Left ventricle myocardium superior (tissue), 1 donor: Measurements from ENCODE around the gene DDTL. TPM values are rescaled to one million over a fixed set of nuclear protein-coding genes. Genes with fewer than 3 reads are reported as not detected.
"Not testable (repeated sequence)": the region's sequence is repeated elsewhere in the genome, so short reads cannot be mapped to it uniquely, and the experiment has no call there.

Experiments
- ATAC-seq: fragments of 200-7000 bp; cut with Tn5 transposase; one replicate; pipeline ENCODE4 v1.9.1; 2020; ENCODE audit warnings: mild to moderate bottlenecking, moderate library complexity
- DNase-seq: peaks from one replicate; pipeline ENCODE4 v3.0.0-alpha.2; 2020
- intact Hi-C: fragments of 100-400 bp; cut with micrococcal nuclease; formaldehyde crosslinking; loops from one replicate; pipeline ENCODE4 v1.11.0; 2022
- total RNA-seq: library from RNA; stranded (reverse); fragmentation: NEBNext Ultra II Directional; extraction: Animal tissue kit (Norgen Biotek cat#: 25700); gene quantifications from one replicate; pipeline ENCODE4 v1.2.1, GENCODE V29; 2021
- donor health status: DM: no; HTN: yes; CAD: no; lungs with severe emphysema.

Gene DDTL
- total RNA-seq, 1 donor from 2014 or later: 1.6 TPM

GRCh38 chr22:23961084-23961771, 5.5 kb upstream of the DDTL start, which contains the start of gene GSTT2B:
Gene GSTT2B (minus strand): TSS chr22:23961195. CDS start chr22:23961131, 64 bp downstream.
- intact Hi-C loops, DNase-seq: not testable (repeated sequence)
- ATAC-seq: peak; percentile 91

- peak; percentile 47 for ATAC-seq
- DNase-seq, intact Hi-C loops: not testable (repeated sequence)
Observed at GRCh38 chr22:23966094-23966493, 594 bp upstream of the DDTL start.

DNA sequence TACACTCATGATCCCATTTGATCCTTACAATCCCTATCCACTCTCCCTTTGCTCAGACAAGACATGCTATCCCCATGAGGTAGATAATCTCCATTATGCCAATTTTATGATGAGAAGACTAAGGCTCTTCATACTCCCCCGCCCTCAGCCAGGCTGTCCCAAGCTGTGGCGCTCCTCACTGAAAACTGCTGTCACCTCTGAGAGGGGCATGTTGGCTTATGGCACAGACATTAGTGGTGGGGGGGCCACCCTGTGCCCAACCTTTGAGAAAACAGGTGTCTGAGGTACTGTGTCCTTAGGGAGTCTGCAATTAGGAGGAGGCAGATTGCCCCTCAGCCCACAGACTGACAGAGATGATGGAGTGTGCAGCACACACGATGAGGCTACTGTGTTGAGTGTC, 2.4 kb downstream of the DDTL start:
- intact Hi-C loops: no loop called here
- DNase-seq (no peak), ATAC-seq (no peak)

- no peak for ATAC-seq
- intact Hi-C loops: no loop called here
- DNase-seq: no peak
Observed at GRCh38 chr22:23970201-23970641, 3.5 kb downstream of the DDTL start.

GRCh38 chr22:23970816-23971486, 4.3 kb downstream of the DDTL start:
- DNase-seq (peak; percentile 27), ATAC-seq (no peak)
- intact Hi-C loops: no loop called here

GRCh38 chr22:23971927-23972326, 5.2 kb downstream of the DDTL start:
- intact Hi-C loops, DNase-seq, ATAC-seq: not testable (repeated sequence)

DNA sequence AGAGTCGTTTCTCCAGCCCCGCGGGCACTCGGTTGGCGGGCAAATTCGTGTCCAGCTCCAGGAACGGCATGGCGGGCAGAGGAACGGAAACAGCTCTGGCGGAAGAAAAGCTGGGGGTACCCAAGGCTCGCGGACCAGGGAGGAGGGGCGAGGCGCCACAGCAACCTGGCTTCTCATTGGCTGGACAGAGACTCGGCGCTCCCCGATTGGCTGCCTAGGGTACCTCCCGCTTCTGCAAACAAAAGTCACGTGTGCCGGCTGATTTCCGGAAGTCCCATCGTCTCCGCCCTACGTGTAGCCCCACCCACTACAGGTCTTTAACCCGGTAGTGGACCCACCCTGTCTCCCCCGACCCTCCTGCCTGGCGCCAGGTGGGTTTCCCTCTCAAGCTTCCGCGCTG, 7.7 kb downstream of the DDTL start, which contains the start of gene DDT:
TSS of gene DDT (minus strand) at position 97 of the 400 bp plus-strand sequence. CDS start at position 70, 27 bp downstream.
- intact Hi-C loops, DNase-seq: not testable (repeated sequence)
- ATAC-seq: peak; percentile 94

DNA sequence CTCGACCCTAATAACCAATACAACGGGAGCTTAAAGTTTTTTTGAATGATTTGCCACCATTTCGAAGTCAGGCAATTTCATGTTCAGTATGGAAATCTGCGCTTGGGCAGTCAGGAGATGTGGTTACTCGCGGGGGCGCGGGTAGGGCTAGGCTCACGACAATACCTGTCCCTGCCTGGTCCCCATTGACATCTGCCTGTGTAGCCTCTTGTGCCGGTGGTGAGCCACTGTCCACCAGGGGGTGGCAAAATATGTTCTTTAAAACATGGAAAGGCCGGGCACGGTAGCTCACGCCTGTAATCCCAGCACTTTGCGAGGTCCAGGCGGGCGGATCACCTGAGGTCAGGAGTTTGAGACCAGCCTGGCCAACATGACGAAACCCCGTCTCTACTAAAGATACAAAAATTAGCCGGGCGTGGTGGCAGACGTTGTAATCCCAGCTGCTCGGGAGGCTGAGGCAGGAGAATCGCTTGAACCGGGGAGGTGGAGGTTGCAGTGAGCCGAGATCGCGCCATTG, 8.2 kb downstream of the DDTL start:
- intact Hi-C loops: not testable (repeated sequence)
- DNase-seq: peak; percentile 46
- ATAC-seq: peak; percentile 50

DNA sequence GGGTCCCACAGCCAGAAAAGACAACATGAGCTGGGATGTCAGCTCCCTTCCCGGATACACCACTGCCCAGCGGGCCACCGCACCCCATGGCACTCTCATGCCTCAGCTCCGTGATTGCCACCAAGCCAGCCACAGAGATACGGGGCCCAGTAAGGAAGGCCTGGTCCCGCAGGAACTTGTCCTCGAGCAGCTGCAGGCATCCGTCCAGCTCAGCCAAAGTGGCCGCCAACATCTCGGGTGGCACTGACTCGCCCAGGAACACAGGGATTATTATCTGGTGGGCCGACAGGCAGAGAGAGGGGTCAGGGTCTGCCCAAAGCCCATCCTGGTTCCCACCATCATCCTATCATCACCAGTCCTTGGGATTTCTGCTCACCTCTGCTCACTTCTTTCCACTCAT, 10.6 kb downstream of the DDTL start:
- ATAC-seq, DNase-seq, intact Hi-C loops: not testable (repeated sequence)

- DNase-seq, intact Hi-C loops: not testable (repeated sequence)
- peak; percentile 91 for ATAC-seq
Observed at GRCh38 chr22:23979557-23980240, 13.0 kb downstream of the DDTL start, which contains the start of gene GSTT2. Gene GSTT2 (plus strand): TSS chr22:23980134.

GRCh38 chr22:23980567-23980966, 13.9 kb downstream of the DDTL start:
- DNase-seq, ATAC-seq, intact Hi-C loops: not testable (repeated sequence)

DNA sequence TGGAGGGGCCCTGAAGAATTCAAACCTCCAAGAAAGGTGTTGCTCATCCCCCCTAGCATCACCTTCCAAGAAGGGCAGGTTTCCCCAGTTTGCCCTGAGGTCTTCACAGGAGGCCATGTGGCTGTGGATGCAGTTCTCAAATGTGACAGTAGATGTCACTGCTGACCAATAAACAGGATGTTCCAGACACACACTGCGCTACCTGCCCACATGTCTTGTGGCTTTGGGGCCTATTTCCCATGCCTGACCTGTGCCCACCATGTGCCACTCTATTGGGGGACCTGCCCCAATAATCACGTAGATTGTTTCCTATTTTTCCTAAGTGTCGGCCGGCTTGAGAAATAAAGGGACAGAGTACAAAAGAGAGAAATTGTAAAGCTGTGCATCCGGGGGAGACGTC, 17.7 kb downstream of the DDTL start:
- DNase-seq (no peak), ATAC-seq (peak; percentile 32)
- intact Hi-C loops: no loop called here

GRCh38 chr22:23986089-23986488, 19.4 kb downstream of the DDTL start:
- DNase-seq, intact Hi-C loops, ATAC-seq: not testable (repeated sequence)

DNA sequence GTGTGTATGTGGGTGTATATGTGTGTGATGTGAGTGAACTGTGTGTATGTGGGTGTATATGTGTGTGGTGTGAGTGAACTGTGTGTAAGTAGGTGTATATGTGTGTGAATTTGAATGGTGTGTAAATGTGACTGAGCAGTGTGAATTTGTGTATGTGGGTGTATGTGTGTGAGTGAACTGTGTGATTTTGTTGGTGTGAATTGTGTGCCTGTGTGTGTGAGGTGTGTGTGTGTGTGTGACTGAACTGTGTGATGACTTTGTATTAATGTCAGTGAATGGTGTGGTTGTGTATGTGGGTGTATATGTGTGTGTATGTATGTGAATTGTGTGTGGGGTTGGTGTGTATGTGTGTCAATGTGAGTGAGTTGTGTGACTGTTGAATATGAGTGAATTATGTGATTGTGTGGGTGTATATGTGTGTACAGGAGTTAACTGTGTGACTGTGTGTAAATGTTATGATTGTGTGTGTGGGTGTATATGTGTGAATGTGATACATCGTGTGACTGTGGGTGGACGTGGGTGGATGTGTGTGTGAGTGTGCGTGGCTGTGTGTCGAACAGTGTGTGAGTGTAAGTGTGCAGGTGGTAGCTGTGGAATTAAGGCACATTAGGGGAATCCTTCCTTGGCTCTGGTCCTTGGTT, 20.0 kb downstream of the DDTL start:
- intact Hi-C loops, DNase-seq, ATAC-seq: not testable (repeated sequence)

DNA sequence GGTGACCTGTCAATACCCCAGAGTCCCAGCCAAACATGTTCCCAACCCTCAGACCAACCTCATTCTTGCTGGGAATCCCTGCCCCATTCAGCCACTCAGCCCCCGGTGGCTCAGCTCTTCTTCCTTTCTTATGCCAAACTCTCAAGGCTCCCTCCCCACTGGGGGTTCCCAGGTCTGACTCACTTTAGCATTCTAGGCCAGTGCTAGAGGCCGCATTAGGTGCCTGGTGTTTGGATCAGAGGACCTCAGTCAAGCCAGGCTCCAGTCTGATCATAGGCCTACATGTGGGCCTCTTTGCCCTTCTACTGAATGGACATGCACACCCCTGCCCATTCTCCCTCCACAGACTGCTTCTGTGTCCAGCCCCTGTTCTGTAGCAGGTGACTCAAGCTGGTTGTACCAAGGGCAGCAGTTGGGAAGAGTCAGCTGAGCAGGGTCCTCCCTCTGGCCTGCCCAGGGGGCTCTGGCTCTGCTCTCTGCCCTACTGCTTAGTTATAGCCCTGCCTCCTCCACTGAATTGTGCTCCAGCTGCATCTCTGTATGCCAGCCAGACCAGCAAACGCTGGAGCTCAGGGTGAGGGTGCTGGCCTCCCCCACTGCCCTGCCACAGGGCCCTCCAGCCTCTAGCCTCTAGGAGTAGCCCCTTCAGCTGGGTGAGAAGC, 23.0 kb downstream of the DDTL start:
- ATAC-seq, DNase-seq, intact Hi-C loops: not testable (repeated sequence)

GRCh38 chr22:23993080-23993479, 26.4 kb downstream of the DDTL start:
- DNase-seq, ATAC-seq, intact Hi-C loops: not testable (repeated sequence)

- ATAC-seq, DNase-seq, intact Hi-C loops: not testable (repeated sequence)
Observed at GRCh38 chr22:23993581-23994177, 27.0 kb downstream of the DDTL start.

DNA sequence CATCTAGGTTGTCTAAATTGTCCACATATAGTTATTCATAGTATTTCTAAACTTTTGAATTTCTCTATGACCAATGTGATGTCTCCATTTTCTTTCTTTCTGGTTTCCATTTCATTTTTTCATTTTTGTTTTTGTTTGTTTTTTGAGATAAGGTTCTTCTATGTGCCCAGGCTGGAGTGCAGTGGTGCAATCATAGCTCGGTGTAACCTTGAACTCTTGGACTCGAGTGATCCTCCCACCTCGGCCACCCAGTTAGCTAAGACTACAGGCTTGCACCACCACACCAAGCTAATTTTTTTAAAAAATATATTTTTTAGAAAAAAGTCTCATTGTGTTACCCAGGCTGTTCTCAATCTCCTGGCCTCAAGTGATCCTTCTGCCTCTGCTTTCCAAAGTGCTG, 30.4 kb downstream of the DDTL start:
- no peak for ATAC-seq
- intact Hi-C loops: no loop called here

More for the DNA sequence above, 30.4 kb downstream of the DDTL start:
- DNase-seq: no peak
